GM12875 (cell line): ENCODE data around the gene MRAS.

Experiments used
- H3K4me3 ChIP-seq: one replicate; pipeline ENCODE4 v1.5.1; 2011; ENCODE audit warnings: low read depth, low read length, control low read depth
- TF ChIP-seq, protein P1 (sequence below): IDR thresholded peaks from 2 replicates; pipeline ENCODE4 v1.5.1; 2011; ENCODE audit warnings: low read depth, mild to moderate bottlenecking, control low read depth, inconsistent platforms, low read length, moderate library complexity, borderline replicate concordance; ENCODE audit not compliant: insufficient read depth

Gene MRAS

DNA sequence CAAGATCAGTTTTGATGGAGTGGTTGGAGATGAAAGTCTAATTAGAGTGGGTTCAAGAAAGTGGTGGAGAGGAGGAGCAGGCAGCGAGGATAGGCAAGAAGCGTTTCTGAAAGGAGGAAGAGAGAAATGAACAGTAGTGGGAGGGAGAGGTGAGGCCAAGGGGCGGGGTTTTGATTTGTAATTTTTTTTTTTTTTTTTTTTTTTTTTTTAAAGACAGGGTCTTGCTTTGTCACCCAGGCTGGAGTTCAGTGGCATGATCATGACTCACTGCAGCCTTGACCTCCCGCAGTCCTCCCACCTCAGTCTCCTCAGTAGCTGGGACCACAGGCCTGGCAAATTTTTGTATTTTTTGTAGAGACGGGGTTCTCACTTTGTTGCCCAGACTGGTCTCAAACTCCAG, 36.6 kb downstream of the MRAS start:
- TF ChIP-seq, protein P1, sequence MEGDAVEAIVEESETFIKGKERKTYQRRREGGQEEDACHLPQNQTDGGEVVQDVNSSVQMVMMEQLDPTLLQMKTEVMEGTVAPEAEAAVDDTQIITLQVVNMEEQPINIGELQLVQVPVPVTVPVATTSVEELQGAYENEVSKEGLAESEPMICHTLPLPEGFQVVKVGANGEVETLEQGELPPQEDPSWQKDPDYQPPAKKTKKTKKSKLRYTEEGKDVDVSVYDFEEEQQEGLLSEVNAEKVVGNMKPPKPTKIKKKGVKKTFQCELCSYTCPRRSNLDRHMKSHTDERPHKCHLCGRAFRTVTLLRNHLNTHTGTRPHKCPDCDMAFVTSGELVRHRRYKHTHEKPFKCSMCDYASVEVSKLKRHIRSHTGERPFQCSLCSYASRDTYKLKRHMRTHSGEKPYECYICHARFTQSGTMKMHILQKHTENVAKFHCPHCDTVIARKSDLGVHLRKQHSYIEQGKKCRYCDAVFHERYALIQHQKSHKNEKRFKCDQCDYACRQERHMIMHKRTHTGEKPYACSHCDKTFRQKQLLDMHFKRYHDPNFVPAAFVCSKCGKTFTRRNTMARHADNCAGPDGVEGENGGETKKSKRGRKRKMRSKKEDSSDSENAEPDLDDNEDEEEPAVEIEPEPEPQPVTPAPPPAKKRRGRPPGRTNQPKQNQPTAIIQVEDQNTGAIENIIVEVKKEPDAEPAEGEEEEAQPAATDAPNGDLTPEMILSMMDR = no peak

DNA sequence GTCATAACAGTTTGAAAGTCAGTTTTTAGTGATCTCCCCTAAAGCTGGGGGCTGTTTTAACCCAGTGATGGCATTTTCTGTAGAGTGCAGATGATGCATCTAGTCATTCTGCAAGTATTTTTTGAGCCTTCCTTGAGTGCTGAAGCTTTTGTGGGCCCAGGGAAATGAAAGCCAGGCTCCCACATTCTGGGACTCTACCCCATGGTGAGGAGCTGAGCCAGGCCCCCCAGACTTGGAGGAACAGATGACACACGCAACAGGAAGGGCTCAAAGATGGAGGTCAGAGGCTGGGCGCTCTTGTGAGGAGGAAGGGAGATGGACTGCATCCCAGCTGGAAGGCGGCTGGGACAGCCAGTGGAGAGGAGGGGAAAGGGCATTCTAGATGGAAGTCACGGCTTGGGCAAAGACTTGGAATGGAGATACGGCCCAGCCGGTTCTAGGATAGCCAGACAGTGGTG, 40.8 kb downstream of the MRAS start:
- TF ChIP-seq, protein P1 = no peak
- H3K4me3 ChIP-seq = no peak overlapping the region

More for the DNA sequence above, 36.6 kb downstream of the MRAS start:
- no peak overlapping the region for H3K4me3 ChIP-seq

DNA sequence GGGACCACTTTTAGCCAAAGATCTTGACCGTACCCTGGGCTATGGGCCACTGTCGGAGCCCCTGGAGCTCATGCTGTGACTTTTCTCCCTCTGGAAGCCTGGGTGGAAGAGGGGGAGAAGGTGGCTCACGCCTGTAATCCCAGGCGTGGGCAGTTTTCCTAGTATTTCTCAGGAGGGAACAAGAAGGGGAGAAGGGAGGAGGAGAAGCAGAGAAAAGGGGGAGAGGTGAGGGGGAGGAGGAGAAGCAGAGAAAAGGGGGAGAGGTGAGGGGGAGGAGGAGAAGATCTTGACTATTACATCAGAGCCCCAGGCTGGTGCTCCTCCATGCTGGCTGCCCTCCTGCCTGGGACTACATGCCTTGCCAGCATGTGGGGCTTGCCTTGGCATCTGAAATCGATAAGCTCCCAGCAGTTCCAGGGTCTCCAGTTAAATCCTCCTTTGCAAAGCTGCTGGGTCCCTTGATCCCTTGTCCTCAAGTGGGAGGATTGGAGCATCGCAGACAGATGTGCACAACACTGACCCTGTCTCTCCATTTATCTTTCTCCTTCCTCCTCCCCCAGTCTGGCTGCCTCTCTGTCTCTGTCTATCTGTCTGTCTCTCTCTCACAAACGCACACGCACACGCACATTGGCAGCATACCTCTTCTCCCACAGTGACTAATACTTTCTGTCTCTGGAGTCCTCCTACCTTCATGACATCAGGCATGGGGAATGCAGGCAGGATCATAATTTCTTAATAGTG, 41.6 kb downstream of the MRAS start:
- no peak overlapping the region for H3K4me3 ChIP-seq
- TF ChIP-seq, protein P1 = no peak

DNA sequence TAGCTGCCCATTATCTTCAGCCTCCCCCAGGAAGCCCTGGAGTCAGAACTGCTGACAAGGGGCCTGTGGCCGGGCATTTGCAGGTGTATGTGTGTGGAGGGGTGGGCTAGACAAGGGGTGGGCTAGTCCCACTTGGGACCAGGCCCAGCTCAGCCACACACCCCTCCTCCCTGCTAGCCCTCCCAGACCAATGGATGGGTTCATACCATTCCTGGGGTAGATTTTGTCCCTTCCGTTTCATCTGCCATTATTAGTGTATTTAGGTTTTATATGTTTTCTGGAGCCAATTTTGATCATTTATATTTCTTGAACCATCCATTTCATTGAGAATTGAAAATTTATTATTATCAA, 42.2 kb downstream of the MRAS start:
- H3K4me3 ChIP-seq = no peak overlapping the region
- TF ChIP-seq, protein P1 = no peak

DNA sequence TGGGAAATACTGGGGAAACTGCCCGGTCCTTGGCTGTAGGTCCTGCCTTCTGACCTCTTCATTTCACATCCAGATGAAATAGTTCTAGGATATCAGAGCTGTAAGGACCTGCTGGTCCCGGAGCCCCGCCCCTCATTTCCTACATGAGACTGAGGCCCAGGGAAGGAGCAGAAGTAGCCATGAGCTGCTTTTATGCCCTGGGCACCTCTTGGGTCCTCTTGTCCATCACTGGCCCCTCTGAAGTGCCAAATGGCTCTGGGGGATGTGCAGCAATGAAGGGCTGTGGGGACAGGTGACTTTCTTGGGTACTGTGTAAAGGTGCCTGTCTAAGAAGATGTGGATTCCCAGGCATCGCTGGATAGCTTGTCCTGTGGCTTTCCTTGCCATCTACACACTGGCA, 45.8 kb downstream of the MRAS start:
- no peak overlapping the region for H3K4me3 ChIP-seq
- TF ChIP-seq, protein P1 = no peak

DNA sequence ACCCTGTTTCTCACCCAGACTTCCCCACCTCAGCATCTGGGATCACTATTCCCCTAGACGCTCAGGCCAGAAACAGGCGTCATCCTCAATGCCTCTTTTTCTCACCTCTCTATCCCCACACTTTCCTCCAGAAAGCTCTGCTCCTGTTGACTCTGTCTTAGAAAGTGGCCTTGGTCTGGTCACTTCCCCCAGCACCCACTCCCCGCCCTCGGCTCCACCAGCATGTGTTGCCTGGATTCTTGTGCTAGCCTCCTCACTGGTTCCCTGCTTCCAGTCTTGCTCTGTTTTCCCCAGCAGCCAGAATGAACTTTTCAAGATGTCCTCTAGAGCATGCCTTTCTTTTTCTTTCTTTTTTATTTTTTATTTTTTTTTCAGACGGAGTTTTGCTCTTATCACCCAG, 46.3 kb downstream of the MRAS start:
- TF ChIP-seq, protein P1 = no peak
- no peak overlapping the region for H3K4me3 ChIP-seq
